GM20000 (cell line): Measurements from ENCODE around the gene KRT222.
A peak's percentile ranks its signal among the peaks of the same experiment; 100 is the strongest.

Source experiments
- DNase-seq: peaks from one replicate; pipeline ENCODE4 v3.0.0; 2012; ENCODE audit warnings: low spot score
- TF ChIP-seq, protein P1 (sequence below): IDR thresholded peaks from 2 replicates; pipeline ENCODE4 v1.5.1; 2012; ENCODE audit warnings: mild to moderate bottlenecking, control low read depth; ENCODE audit errors: extremely low read depth, missing control alignments

Gene KRT222

DNA sequence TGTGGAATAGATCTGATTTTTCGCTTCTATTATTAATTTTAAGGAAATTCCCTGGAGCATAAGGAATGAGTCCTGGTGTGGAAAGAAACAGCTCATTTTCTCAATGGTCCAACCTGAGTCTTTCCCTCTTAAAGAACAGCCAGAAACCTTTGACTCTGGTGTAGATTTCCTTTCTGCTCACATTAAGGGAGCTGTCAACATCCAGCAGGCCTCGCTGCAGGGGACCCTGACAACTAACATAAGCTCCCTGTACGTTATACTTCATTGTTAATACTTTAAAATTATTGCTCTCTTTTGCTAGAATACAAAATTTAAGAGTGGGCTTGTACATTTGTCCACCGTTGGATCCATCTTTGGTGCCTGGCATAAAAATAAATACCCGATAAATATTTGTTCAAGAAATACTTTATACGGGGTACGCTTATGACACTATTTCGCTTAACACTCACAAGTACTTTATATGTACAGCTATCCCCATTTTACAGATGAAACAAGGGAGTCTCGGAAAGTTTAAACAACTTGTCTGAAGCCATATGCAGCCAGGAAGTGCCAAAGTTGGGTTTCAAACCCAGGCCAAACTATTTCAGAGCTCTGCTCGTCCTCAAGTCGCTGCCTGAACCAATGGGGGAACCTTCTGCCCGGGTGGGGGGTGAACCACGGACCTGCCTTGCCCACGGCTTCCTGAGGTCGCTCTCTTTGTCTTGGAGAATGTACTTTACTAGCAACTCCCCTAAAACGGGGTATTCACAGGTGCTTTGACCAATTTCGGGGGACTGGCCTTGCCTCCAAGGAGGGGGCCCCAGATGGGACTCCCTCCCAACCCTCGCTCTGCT, 18.0 kb downstream of the KRT222 start:
- TF ChIP-seq, protein P1, sequence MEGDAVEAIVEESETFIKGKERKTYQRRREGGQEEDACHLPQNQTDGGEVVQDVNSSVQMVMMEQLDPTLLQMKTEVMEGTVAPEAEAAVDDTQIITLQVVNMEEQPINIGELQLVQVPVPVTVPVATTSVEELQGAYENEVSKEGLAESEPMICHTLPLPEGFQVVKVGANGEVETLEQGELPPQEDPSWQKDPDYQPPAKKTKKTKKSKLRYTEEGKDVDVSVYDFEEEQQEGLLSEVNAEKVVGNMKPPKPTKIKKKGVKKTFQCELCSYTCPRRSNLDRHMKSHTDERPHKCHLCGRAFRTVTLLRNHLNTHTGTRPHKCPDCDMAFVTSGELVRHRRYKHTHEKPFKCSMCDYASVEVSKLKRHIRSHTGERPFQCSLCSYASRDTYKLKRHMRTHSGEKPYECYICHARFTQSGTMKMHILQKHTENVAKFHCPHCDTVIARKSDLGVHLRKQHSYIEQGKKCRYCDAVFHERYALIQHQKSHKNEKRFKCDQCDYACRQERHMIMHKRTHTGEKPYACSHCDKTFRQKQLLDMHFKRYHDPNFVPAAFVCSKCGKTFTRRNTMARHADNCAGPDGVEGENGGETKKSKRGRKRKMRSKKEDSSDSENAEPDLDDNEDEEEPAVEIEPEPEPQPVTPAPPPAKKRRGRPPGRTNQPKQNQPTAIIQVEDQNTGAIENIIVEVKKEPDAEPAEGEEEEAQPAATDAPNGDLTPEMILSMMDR, result no peak
- peak; percentile 64 for DNase-seq

GRCh38 chr17:40645943-40646342, 19.0 kb downstream of the KRT222 start:
- no peak for DNase-seq
- TF ChIP-seq, protein P1, result no peak

GRCh38 chr17:40645291-40645690, 19.7 kb downstream of the KRT222 start:
- TF ChIP-seq, protein P1, result no peak
- DNase-seq, result no peak

DNA sequence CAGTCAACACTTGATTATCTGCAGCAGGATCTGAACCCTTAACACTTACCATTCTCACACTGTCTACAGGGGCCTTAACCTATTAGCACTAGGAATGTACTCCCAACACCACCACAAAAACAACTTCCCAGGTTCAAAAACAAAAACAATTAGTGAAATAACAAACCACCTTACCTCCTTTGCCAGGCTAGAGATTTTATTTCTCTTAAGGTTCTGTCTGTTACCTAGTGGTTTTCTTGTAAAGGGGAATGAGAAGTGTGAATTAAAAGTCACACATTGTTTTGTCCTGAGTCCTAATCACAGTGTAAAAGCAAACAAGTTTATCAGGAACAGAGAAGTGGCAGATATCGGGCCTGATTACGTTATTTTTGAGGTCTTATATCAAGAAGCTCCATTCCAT, 27.0 kb downstream of the KRT222 start:
- DNase-seq, result no peak

DNA sequence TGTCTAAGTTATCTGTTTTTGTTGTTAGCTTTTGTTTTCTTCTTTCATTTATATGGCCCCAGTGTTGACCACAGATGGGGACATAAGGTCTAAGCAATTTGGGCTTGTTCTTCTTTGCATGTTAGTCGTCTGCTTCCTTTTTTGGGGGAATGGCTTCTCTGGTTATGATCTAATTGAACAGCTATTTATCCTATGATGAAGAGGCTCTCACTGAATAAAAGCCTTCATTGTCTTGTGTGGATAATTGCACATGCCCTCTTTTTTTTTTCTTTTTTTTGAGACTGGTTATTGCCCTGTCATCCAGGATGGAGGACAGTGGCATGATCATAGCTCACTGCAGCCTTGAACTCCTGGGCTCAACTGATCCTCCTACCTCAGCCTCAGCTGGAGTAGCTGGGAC, 31.1 kb downstream of the KRT222 start:
- TF ChIP-seq, protein P1, result no peak
- DNase-seq, result no peak

More for the DNA sequence above, 27.0 kb downstream of the KRT222 start:
- TF ChIP-seq, protein P1, result no peak

DNA sequence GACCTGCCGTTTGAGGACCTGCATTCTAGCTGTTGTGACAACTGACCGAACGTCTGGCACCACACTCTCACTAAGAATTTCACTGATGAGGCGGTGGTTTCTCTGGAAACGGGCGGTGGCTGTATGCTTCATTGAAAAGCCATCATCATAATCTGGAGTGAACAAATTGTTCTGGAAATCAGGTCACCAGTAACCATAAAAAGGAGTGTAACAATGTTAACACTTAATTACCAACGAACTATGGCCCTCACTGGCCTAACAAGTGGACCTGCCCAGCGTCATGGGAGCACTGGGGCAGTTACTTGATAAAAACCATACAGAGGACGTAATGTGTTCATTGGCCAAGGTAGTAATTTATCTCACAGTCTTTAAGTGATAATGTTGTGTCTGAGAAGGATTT, 32.8 kb downstream of the KRT222 start:
- no peak for DNase-seq
- TF ChIP-seq, protein P1, result no peak

- TF ChIP-seq, protein P1, result no peak
- no peak for DNase-seq
Observed at GRCh38 chr17:40629842-40630241, 35.1 kb downstream of the KRT222 start.
